Heart left ventricle (tissue), 16 donors: ENCODE results near the gene TRIM44. TPM values are rescaled to one million over a fixed set of nuclear protein-coding genes. Genes with fewer than 3 reads are reported as not detected.
A peak's percentile ranks its signal among the peaks of the same experiment; 100 is the strongest.

Experiments used
- ATAC-seq, 4 donors: fragments of 200-7000 bp; cut with Tn5 transposase; one replicate each; pipeline ENCODE4 v1.9.1; 2020 to 2022; ENCODE audit warnings: moderate library complexity in 4 of 4, mild to moderate bottlenecking in 3 of 4, moderate number of reproducible peaks in 1 of 4
- DNase-seq, 5 donors: peaks; one replicate each; pipeline ENCODE4 v3.0.0-alpha.2; 2020
- H3K27ac ChIP-seq, 12 donors: fragments of 200-600 bp; sonication (generic) in 4 of 12; one replicate each; pipeline versions ENCODE4 v1.5.0 to v1.8.0; 2016 to 2022; ENCODE audit warnings: mild to moderate bottlenecking in 2 of 12
- H3K27me3 ChIP-seq, 9 donors: fragments of 200-600 bp; sonication (generic) in 2 of 9; one replicate each; pipeline versions ENCODE4 v1.5.1 to v1.8.0; 2016 to 2022; ENCODE audit warnings: mild to moderate bottlenecking in 3 of 9
- H3K36me3 ChIP-seq, 9 donors: fragments of 200-600 bp; sonication (generic) in 2 of 9; one replicate each; pipeline versions ENCODE4 v1.5.0 to v1.8.0; 2018 to 2022; ENCODE audit warnings: mild to moderate bottlenecking in 2 of 9
- H3K4me1 ChIP-seq, 12 donors: fragments of 200-600 bp; sonication (generic) in 4 of 12; one replicate each; pipeline versions ENCODE4 v1.5.0 to v1.8.0; 2016 to 2022; ENCODE audit warnings: mild to moderate bottlenecking in 3 of 12
- H3K4me3 ChIP-seq, 12 donors: fragments of 200-600 bp; sonication (generic) in 4 of 12; one replicate each; pipeline versions ENCODE4 v1.5.0 to v1.8.0; 2017 to 2022; ENCODE audit warnings: mild to moderate bottlenecking in 9 of 12, moderate library complexity in 4 of 12
- H3K9me3 ChIP-seq, 12 donors: fragments of 200-600 bp; sonication (generic) in 4 of 12; one replicate each; pipeline versions ENCODE4 v1.5.0 to v1.8.0; 2016 to 2022; ENCODE audit warnings: mild to moderate bottlenecking in 1 of 12
- POLR2A ChIP-seq, 2 donors: fragments of 450-650 bp; IDR thresholded peaks; one replicate each; pipeline ENCODE4 v1.6.1; 2017; ENCODE audit warnings: antibody characterized with exemption in 2 of 2, mild to moderate bottlenecking in 2 of 2, moderate library complexity in 2 of 2
- WGBS, 4 donors: extraction: QIAGEN DNeasy Blood & Tissue Kit in 2 of 4; methylation state at CpG; one replicate each; pipeline versions ENCODE4 v1.1.5 to v1.1.7; 2013 to 2018; 5-methylcytosine and 5-hydroxymethylcytosine counted together
- intact Hi-C, 10 donors: fragments of 100-400 bp; cut with DNase I; formaldehyde crosslinking; loops; one replicate each; pipeline versions ENCODE4 v1.11.1 to v1.14.2; 2022
- polyA plus RNA-seq, 2 donors: library from polyadenylated mRNA; stranded (reverse); fragments of 200-250 nt; gene quantifications; one replicate each; pipeline ENCODE4 v1.2.3, GENCODE V29; 2013
- total RNA-seq, 9 donors: library from RNA; depleted of rRNA in 2 of 9; stranded (reverse); fragments of >200 nt in 2 of 9; fragmentation: NEBNext Ultra II Directional in 3 of 9; extraction: Animal tissue kit (Norgen Biotek cat#: 25700) in 3 of 9; gene quantifications; one replicate each; pipeline versions ENCODE4 v1.1.0 to v1.2.4, GENCODE V29; 2016 to 2023
- TF ChIP-seq, protein P1 (sequence below), 12 donors: fragments of 200-600 bp; sonication (generic) in 4 of 12; IDR thresholded peaks; one replicate each; pipeline versions ENCODE4 v1.5.0 to v1.8.0; 2018 to 2022; ENCODE audit warnings: antibody characterized with exemption in 12 of 12, mild to moderate bottlenecking in 5 of 12
- donor health status: ischemic (EF 13 %, LVEDD 7.1; RV severe dilation, severe dysfunction).
- donor health status: healthy with polysubstance abuse.
- donor health status: DM: no; HTN: yes; CAD: no.
- donor health status: DM: no; HTN: no; CAD: no.
- donor health status: ischemic (EF 25% LVEDD 6.9; RV normal size, moderate dysfunction).
- donor health status: ischemic (EF 25% LVEDD 5.7; RV mildly dilated, moderate dysfunction).
- donor health status: healthy.
- donor health status: DM: yes; HTN: yes; CAD: no.
- donor health status: ischemic (EF 35%, LVEDD 5.7; RV mildly dilated, moderate dysfunction).
- donor health status: nonischemic (EF 11% LVEDD 7.7; RV severe dilation, severe dysfunction).
- donor health status: DM: yes; HTN: yes; CAD: no.
- donor health status: PGD.
- donor health status: ischemic (EF 29% LVEDD 5.4; RV normal size, mild dysfunction).
- donor health status: nonischemic (EF 23%, LVEDD 6.1; RV moderate dilation, normal function).

The TRIM44 gene
- total and polyA plus RNA-seq, 11 donors: 7.9 to 55.3 (median 44.1) TPM

DNA sequence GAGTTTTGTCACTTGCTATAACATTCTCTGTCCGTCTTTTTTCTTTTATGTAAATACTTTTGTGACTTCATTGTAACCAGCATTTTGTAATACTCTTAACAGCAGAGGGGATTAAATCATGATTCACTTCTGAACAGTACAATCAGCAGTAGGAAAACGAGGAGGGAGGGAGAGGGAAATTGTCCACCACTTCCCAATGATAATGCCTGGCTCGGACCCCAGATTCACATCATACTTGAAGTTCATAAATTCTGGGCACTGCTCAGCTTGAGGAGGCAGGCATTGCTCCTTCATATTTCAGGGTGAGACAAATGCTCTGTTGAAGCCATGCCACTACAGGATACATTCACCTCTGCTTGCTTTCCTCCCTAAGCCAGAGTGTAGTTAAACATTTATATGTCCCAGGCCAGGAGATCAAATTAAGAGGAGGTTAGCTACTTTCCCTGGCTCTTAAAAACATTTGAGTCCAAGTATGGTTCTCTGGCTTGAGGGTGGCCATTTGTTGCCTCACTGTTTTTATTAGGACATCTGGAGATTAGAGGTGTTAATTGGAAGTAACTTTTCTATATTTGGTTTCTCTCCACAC lies 152.2 kb downstream of the TRIM44 start:
- H3K4me1 ChIP-seq: peaks cover 0 to 58% (median 32%) of the 10 kb centered on the region in 12 donors

DNA sequence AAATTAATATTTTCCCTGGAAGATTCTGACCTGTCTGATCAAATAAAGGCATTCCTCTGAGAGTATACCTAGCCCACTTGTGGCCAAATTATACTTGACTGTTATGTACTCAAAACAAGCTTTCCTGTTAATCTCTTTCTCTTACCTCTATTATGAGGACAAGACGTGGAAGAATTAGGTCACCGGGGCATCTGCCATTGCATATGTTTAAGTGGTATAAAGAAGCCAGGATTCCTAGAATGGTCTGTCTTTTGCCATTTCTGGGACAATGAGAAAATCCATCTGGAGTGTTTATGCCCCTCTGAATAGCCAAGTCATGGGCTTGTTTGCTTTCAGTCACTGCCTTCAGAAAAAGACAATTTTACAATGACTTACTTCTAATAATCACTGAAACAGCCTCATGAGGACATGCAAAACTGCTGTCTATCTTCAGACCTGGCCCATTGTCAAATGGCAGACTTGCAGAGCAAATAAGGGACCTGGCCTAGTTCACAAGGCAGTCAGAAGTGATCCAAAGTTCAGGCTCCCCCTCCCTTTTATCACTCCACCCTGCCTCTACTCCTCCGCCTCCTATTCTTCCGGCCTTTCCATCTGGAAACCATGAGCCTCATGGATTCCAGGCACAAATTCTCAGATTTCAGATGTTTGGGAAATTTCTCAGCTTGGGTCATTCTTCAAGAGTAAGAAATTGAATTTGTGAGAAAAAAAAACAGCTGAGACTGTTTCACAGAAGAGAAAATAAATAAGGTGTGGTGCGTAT lies 153.2 kb downstream of the TRIM44 start:
- DNase-seq: peak in 4 of 5 donors; percentile 59 to 65 (median 59)
- Histone ChIP-seq H3K9me3 (no peaks in the 10 kb centered on the region), H3K4me3 (no peak overlapping the region), H3K27ac (peak overlapping the region in 3 of 12 donors; percentile 3 to 61 (median 24)), H3K4me1 (peaks cover 0 to 50% (median 32%) of the 10 kb centered on the region in 12 donors), H3K36me3 (no peaks in the 10 kb centered on the region), H3K27me3 (no peaks in the 10 kb centered on the region)
- TF ChIP-seq POLR2A (IDR thresholded peaks at IDR 0.05): no peak
- TF ChIP-seq, protein P1, sequence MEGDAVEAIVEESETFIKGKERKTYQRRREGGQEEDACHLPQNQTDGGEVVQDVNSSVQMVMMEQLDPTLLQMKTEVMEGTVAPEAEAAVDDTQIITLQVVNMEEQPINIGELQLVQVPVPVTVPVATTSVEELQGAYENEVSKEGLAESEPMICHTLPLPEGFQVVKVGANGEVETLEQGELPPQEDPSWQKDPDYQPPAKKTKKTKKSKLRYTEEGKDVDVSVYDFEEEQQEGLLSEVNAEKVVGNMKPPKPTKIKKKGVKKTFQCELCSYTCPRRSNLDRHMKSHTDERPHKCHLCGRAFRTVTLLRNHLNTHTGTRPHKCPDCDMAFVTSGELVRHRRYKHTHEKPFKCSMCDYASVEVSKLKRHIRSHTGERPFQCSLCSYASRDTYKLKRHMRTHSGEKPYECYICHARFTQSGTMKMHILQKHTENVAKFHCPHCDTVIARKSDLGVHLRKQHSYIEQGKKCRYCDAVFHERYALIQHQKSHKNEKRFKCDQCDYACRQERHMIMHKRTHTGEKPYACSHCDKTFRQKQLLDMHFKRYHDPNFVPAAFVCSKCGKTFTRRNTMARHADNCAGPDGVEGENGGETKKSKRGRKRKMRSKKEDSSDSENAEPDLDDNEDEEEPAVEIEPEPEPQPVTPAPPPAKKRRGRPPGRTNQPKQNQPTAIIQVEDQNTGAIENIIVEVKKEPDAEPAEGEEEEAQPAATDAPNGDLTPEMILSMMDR (IDR thresholded peaks at IDR 0.05): no peak
- WGBS, 4 donors: 70 to 75% (median 73%) methylated on average over 5 of the region's 5 CpGs
- intact Hi-C loops: loop anchor here in 2 of 10 donors (5.0 to 10.0 kb wide), 2 partner anchors 198 to 469 kb away; partner anchors contain the start of genes COMMD9 (in 1 of the 2) and FJX1 (in 1 of the 2)
- peak in 3 of 4 donors; percentile 69 to 74 (median 71) for ATAC-seq

More for the DNA sequence above, 152.2 kb downstream of the TRIM44 start:
- WGBS, 4 donors: 43 to 50% (median 46%) methylated on average over 3 of the region's 3 CpGs
- ATAC-seq (peak in 2 of 4 donors; percentile 54 to 59), DNase-seq (peak in 1 of 5 donors; percentile 44)
- H3K9me3 ChIP-seq: no peaks in the 10 kb centered on the region
- TF ChIP-seq POLR2A (IDR thresholded peaks at IDR 0.05): no peak
- TF ChIP-seq, protein P1 (IDR thresholded peaks at IDR 0.05): no peak
- intact Hi-C loops: loop anchor here in 2 of 10 donors (5.0 to 10.0 kb wide), 2 partner anchors 198 to 470 kb away; partner anchors contain the start of genes COMMD9 (in 1 of the 2) and FJX1 (in 1 of the 2)
- peak overlapping the region in 6 of 12 donors; percentile 3 to 61 (median 26) for H3K27ac ChIP-seq
- no peak overlapping the region for H3K4me3 ChIP-seq
- no peaks in the 10 kb centered on the region for H3K36me3 ChIP-seq
- no peaks in the 10 kb centered on the region for H3K27me3 ChIP-seq

DNA sequence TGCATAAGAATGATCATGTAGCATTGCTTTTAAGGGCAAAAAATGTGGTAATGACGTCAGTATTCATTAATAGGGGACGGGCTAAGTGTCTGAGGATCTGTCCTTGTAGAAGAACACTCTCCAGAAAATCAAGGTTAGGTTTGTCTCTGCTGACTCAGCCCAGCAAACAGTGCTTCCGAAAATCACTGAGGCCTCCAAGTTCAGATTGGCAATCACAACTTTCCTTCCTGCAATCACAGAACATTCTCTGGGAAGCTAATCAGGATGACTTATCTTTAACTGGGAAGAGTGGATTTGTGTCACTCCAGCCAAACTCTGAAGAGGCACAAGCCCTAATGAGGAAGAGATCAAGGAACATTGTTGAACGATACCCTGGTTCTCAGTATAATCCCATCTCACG lies 158.0 kb downstream of the TRIM44 start:
- 67 to 76% (median 71%) methylated on average over 5 of the region's 5 CpGs for WGBS, 4 donors

More for the DNA sequence above, 158.0 kb downstream of the TRIM44 start:
- H3K4me1 ChIP-seq: peaks cover 0 to 38% (median 20%) of the 10 kb centered on the region in 12 donors
- ATAC-seq: no peak
- no peak for DNase-seq
- H3K27ac ChIP-seq: no peak overlapping the region
- no peaks in the 10 kb centered on the region for H3K9me3 ChIP-seq
- H3K4me3 ChIP-seq: no peak overlapping the region
- intact Hi-C loops: loop anchor here (2.0 to 10.0 kb wide), 14 partner anchors 122 to 654 kb away; partner anchors contain the start of genes FJX1 (in 7 of the 10), TRIM44 (in 5 of the 10) and LDLRAD3 (in 1 of the 10)
- TF ChIP-seq, protein P1 (IDR thresholded peaks at IDR 0.05): no peak
- TF ChIP-seq POLR2A (IDR thresholded peaks at IDR 0.05): no peak
- H3K27me3 ChIP-seq: no peaks in the 10 kb centered on the region
- H3K36me3 ChIP-seq: no peaks in the 10 kb centered on the region
